ENCODE data around the gene AKAP6. TPM values are rescaled to one million over a fixed set of nuclear protein-coding genes. Genes with fewer than 3 reads are reported as not detected.

Gene AKAP6
- total RNA-seq, 2 experiments from 2014 or later, result 0.62 to 0.67 TPM

- DNase-seq, result no peak
- Mint-ChIP-seq H3K27ac (no peak overlapping the region), H3K36me3 (ENCODE audit: low read depth) (no peaks in the 10 kb centered on the region), H3K4me3 (no peak overlapping the region), H3K9me3 (no peaks in the 10 kb centered on the region), H3K27me3 (peaks cover 2% of the 10 kb centered on the region), H3K4me1 (no peaks in the 10 kb centered on the region)
- POLR2A ChIA-PET, result no interaction called here
- CTCF ChIA-PET, result no interaction called here
Measured at GRCh38 chr14:32318087-32318795, 10.9 kb upstream of the AKAP6 start.

- DNase-seq, result no peak
- Mint-ChIP-seq H3K9me3 (no peaks in the 10 kb centered on the region), H3K27me3 (peaks cover 2% of the 10 kb centered on the region), H3K27ac (no peak overlapping the region), H3K4me3 (no peak overlapping the region), H3K36me3 (ENCODE audit: low read depth) (no peaks in the 10 kb centered on the region), H3K4me1 (no peaks in the 10 kb centered on the region)
- CTCF ChIA-PET, result interaction anchor here (0.6 kb wide), 1 partner anchor 51 kb away, joined by 3 read pairs; no protein-coding TSS in a partner anchor
- POLR2A ChIA-PET, result no interaction called here
Measured at GRCh38 chr14:32319368-32320049, 9.6 kb upstream of the AKAP6 start.

GRCh38 chr14:32324601-32325000 lies 4.5 kb upstream of the AKAP6 start:
- POLR2A ChIA-PET, result interaction anchor here (0.6 kb wide), 1 partner anchor 636 kb away, joined by 3 read pairs; no protein-coding TSS in a partner anchor
- Mint-ChIP-seq H3K36me3 (ENCODE audit: low read depth) (no peaks in the 10 kb centered on the region), H3K9me3 (no peaks in the 10 kb centered on the region), H3K27me3 (peaks cover 2% of the 10 kb centered on the region), H3K4me1 (no peaks in the 10 kb centered on the region), H3K4me3 (no peak overlapping the region), H3K27ac (no peak overlapping the region)
- CTCF ChIA-PET, result no interaction called here
- DNase-seq, result no peak

- CTCF ChIA-PET, result interaction anchor here (1.6 kb wide), 1 partner anchor 20 kb away, joined by 4 read pairs; no protein-coding TSS in a partner anchor
- DNase-seq, result no peak
- no peaks in the 10 kb centered on the region for H3K36me3 Mint-ChIP-seq (ENCODE audit: low read depth)
- no peak overlapping the region for H3K27ac Mint-ChIP-seq
- no peaks in the 10 kb centered on the region for H3K9me3 Mint-ChIP-seq
- POLR2A ChIA-PET, result no interaction called here
- H3K4me3 Mint-ChIP-seq, result no peak overlapping the region
- no peaks in the 10 kb centered on the region for H3K4me1 Mint-ChIP-seq
- no peaks in the 10 kb centered on the region for H3K27me3 Mint-ChIP-seq
Measured at GRCh38 chr14:32327255-32327961, 1.7 kb upstream of the AKAP6 start.

- H3K27ac Mint-ChIP-seq, result no peak overlapping the region
- no peaks in the 10 kb centered on the region for H3K9me3 Mint-ChIP-seq
- no peaks in the 10 kb centered on the region for H3K36me3 Mint-ChIP-seq (ENCODE audit: low read depth)
- H3K4me1 Mint-ChIP-seq, result no peaks in the 10 kb centered on the region
- DNase-seq, result no peak
- H3K27me3 Mint-ChIP-seq, result no peaks in the 10 kb centered on the region
- ChIA-PET POLR2A (no interaction called here), CTCF (interaction anchor here (1.0 kb wide), 1 partner anchor 96 kb away, joined by 3 read pairs; no protein-coding TSS in a partner anchor)
- H3K4me3 Mint-ChIP-seq, result no peak overlapping the region
Measured at GRCh38 chr14:32329690-32330285, 690 bp downstream of the AKAP6 start.

- Mint-ChIP-seq H3K27ac (no peak overlapping the region), H3K4me1 (no peaks in the 10 kb centered on the region), H3K4me3 (no peak overlapping the region), H3K36me3 (ENCODE audit: low read depth) (no peaks in the 10 kb centered on the region), H3K9me3 (no peaks in the 10 kb centered on the region), H3K27me3 (no peaks in the 10 kb centered on the region)
- DNase-seq, result no peak
- POLR2A ChIA-PET, result no interaction called here
- CTCF ChIA-PET, result interaction anchor here (0.7 to 1.0 kb wide), 2 partner anchors 36 to 96 kb away, joined by 3 read pairs; no protein-coding TSS in a partner anchor
Measured at GRCh38 chr14:32330351-32331111, 1.4 kb downstream of the AKAP6 start.

GRCh38 chr14:32331206-32331605 lies 2.1 kb downstream of the AKAP6 start:
- no peaks in the 10 kb centered on the region for H3K4me1 Mint-ChIP-seq
- H3K4me3 Mint-ChIP-seq, result no peak overlapping the region
- no peaks in the 10 kb centered on the region for H3K36me3 Mint-ChIP-seq (ENCODE audit: low read depth)
- ChIA-PET CTCF (interaction anchor here (0.7 kb wide), 1 partner anchor 35 kb away, joined by 3 read pairs; no protein-coding TSS in a partner anchor), POLR2A (no interaction called here)
- H3K9me3 Mint-ChIP-seq, result no peaks in the 10 kb centered on the region
- no peak for DNase-seq
- H3K27me3 Mint-ChIP-seq, result no peaks in the 10 kb centered on the region
- H3K27ac Mint-ChIP-seq, result no peak overlapping the region

GRCh38 chr14:32332415-32333316 lies 3.6 kb downstream of the AKAP6 start:
- DNase-seq, result no peak
- Mint-ChIP-seq H3K27ac (no peak overlapping the region), H3K4me3 (no peak overlapping the region), H3K27me3 (no peaks in the 10 kb centered on the region), H3K9me3 (no peaks in the 10 kb centered on the region), H3K4me1 (no peaks in the 10 kb centered on the region), H3K36me3 (ENCODE audit: low read depth) (no peaks in the 10 kb centered on the region)
- ChIA-PET CTCF (no interaction called here), POLR2A (no interaction called here)

GRCh38 chr14:32336702-32337101 lies 7.6 kb downstream of the AKAP6 start:
- Mint-ChIP-seq H3K4me1 (no peaks in the 10 kb centered on the region), H3K27me3 (no peaks in the 10 kb centered on the region), H3K9me3 (no peaks in the 10 kb centered on the region), H3K4me3 (no peak overlapping the region), H3K27ac (no peak overlapping the region), H3K36me3 (ENCODE audit: low read depth) (no peaks in the 10 kb centered on the region)
- DNase-seq, result no peak
- CTCF ChIA-PET, result interaction anchor here (0.6 kb wide), 1 partner anchor 1319 kb away, joined by 4 read pairs; no protein-coding TSS in a partner anchor
- POLR2A ChIA-PET, result no interaction called here

- H3K27me3 Mint-ChIP-seq, result no peaks in the 10 kb centered on the region
- no peaks in the 10 kb centered on the region for H3K9me3 Mint-ChIP-seq
- no peak overlapping the region for H3K27ac Mint-ChIP-seq
- no peak overlapping the region for H3K4me3 Mint-ChIP-seq
- CTCF ChIA-PET, result no interaction called here
- H3K4me1 Mint-ChIP-seq, result no peaks in the 10 kb centered on the region
- no peaks in the 10 kb centered on the region for H3K36me3 Mint-ChIP-seq (ENCODE audit: low read depth)
- POLR2A ChIA-PET, result no interaction called here
- DNase-seq, result no peak
Measured at GRCh38 chr14:32337759-32338158, 8.7 kb downstream of the AKAP6 start.

GRCh38 chr14:32339188-32339587 lies 10.1 kb downstream of the AKAP6 start:
- Mint-ChIP-seq H3K9me3 (no peaks in the 10 kb centered on the region), H3K4me1 (no peaks in the 10 kb centered on the region), H3K27me3 (no peaks in the 10 kb centered on the region), H3K27ac (no peak overlapping the region), H3K4me3 (no peak overlapping the region), H3K36me3 (ENCODE audit: low read depth) (no peaks in the 10 kb centered on the region)
- ChIA-PET CTCF (no interaction called here), POLR2A (no interaction called here)
- no peak for DNase-seq

All from activated CD4-positive, alpha-beta T cell treated with anti-CD3 and anti-CD28 coated beads, Interleukin-2, amount 10 ng/mL, durations not matched to agents 7 days and 5 days (primary cell).